Panc1 (cell line): ENCODE measurements around the gene TEKT3. TPM values are rescaled to one million over a fixed set of nuclear protein-coding genes. Genes with fewer than 3 reads are reported as not detected.

ENCODE experiments used
- ATAC-seq: fragments of 200-7000 bp; cut with Tn5 transposase; 2 replicates; pipeline ENCODE4 v1.9.1; 2020; ENCODE audit warnings: mild to moderate bottlenecking, moderate library complexity
- BruUV-seq: library from RNA; stranded (reverse); fragments of 400-500 nt; replicated peaks from 2 replicates; lab custom pipeline; 2021; lab: Mats Ljungman, UMichigan
- CTCF ChIA-PET: fragments of 300-600 bp; sonication (Branson Sonifier 250); formaldehyde crosslinking; loops from one replicate; lab custom pipeline; 2022; ENCODE audit warnings: antibody characterized with exemption; lab: Charles Lee
- POLR2A ChIA-PET: fragments of 300-600 bp; sonication (Branson Sonifier 250); formaldehyde crosslinking; loops from one replicate; lab custom pipeline; 2022; ENCODE audit warnings: antibody characterized with exemption; lab: Charles Lee
- DNase-seq: peaks from one replicate; pipeline ENCODE4 v3.0.0-alpha.2; 2010; ENCODE audit warnings: low read depth, low spot score
- H3K27ac ChIP-seq: 2 replicates; pipeline ENCODE4 v1.5.1; 2011; ENCODE audit warnings: mild to moderate bottlenecking, low read length, inconsistent platforms
- H3K27me3 ChIP-seq: fragments of 200-500 bp; sonication (Bioruptor generic); 2 replicates; pipeline ENCODE4 v1.6.0; 2014; ENCODE audit warnings: low read length, inconsistent platforms; ENCODE audit not compliant: control insufficient read depth, insufficient read depth
- H3K36me3 ChIP-seq: fragments of 200-500 bp; sonication (Bioruptor generic); 2 replicates; pipeline ENCODE4 v1.5.1; 2014; ENCODE audit warnings: inconsistent platforms, mild to moderate bottlenecking, low read length, moderate library complexity; ENCODE audit not compliant: control insufficient read depth, insufficient read depth
- H3K4me1 ChIP-seq: 2 replicates; pipeline ENCODE4 v1.5.1; 2011; ENCODE audit warnings: inconsistent platforms, mild to moderate bottlenecking, low read length, moderate library complexity; ENCODE audit not compliant: control insufficient read depth, insufficient read depth
- H3K4me3 ChIP-seq, 2 experiments: 2 replicates each; pipeline ENCODE4 v1.5.1; 2011 to 2012; ENCODE audit warnings: low read depth in 2 of 2, low read length in 2 of 2, mild to moderate bottlenecking in 2 of 2, inconsistent platforms in 1 of 2, moderate library complexity in 1 of 2
- H3K9me3 ChIP-seq: fragments of 200-500 bp; sonication (Bioruptor generic); 2 replicates; pipeline ENCODE4 v1.5.1; 2014; ENCODE audit warnings: low read depth, mild to moderate bottlenecking, inconsistent platforms, low read length, moderate library complexity; ENCODE audit not compliant: control insufficient read depth, insufficient read depth
- POLR2AphosphoS5 ChIP-seq: IDR thresholded peaks from 2 replicates; pipeline ENCODE4 v1.6.1; 2012; ENCODE audit warnings: mild to moderate bottlenecking, low read depth, low read length, moderate library complexity
- SIN3A ChIP-seq: IDR thresholded peaks from 2 replicates; pipeline ENCODE4 v1.6.1; 2012; ENCODE audit warnings: low read depth, mild to moderate bottlenecking, low read length, moderate library complexity, borderline replicate concordance; ENCODE audit not compliant: insufficient read depth
- TCF7L2 ChIP-seq: IDR thresholded peaks from 2 replicates; pipeline ENCODE4 v1.6.1; 2011; ENCODE audit warnings: mild to moderate bottlenecking, low read depth, low read length, inconsistent platforms
- in situ Hi-C: cut with HindIII; loops from 2 replicates; pipeline ENCODE4 v1.10.0; 2016; ENCODE audit warnings: low sequenced_read_pairs, low pct_unique_long_range_greater_than_20kb
- intact Hi-C: fragments of 100-400 bp; cut with micrococcal nuclease; formaldehyde crosslinking; loops from one replicate; pipeline ENCODE4 v1.10.0; 2022; ENCODE audit not compliant: unreplicated experiment
- total RNA-seq: library from RNA; stranded (reverse); gene quantifications from one replicate; pipeline ENCODE4 v1.2.1, GENCODE V29; 2021; ENCODE audit not compliant: unreplicated experiment
- TF ChIP-seq, protein P1 (sequence below): fragments of 450-650 bp; IDR thresholded peaks from 2 replicates; pipeline ENCODE4 v1.5.1; 2017; ENCODE audit warnings: mild to moderate bottlenecking
- TF ChIP-seq, protein P2 (sequence below), 2 experiments: IDR thresholded peaks; 2 replicates each; pipeline ENCODE4 v1.6.1; 2011 to 2012; ENCODE audit warnings: low read depth in 2 of 2, control low read depth in 1 of 2, low read length in 1 of 2, mild to moderate bottlenecking in 1 of 2, moderate library complexity in 1 of 2; ENCODE audit not compliant: insufficient read depth in 1 of 2

TEKT3 gene
- total RNA-seq, 1 experiment from 2014 or later = not detected

DNA sequence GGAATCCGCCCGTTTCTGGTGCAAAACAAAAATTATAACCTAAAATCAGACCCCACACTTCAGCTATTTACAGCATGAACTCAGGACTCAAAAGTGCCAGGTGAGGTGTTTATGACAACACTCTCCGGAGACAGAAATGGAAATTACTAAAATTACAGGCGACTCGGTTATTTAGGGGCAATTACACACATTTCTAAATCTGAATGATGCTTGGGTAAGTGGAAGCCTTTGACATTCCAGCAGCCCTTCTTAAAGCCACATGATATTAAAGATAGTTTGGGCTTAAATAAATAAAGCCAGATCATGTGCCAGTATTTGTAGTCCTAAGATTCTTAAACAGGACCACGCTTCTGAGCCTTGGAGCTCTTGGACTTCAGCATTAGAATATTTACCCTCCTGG is 39.6 kb downstream of the TEKT3 start:
- no peaks in the 10 kb centered on the region for H3K9me3 ChIP-seq
- no peak overlapping the region for H3K4me3 ChIP-seq
- no TSS peak for BruUV-seq
- intact Hi-C loops (no loop called here), in situ Hi-C loops (no loop called here)
- H3K4me1 ChIP-seq = no peaks in the 10 kb centered on the region
- no peak for TF ChIP-seq POLR2AphosphoS5
- TF ChIP-seq TCF7L2 = no peak
- TF ChIP-seq, protein P1, sequence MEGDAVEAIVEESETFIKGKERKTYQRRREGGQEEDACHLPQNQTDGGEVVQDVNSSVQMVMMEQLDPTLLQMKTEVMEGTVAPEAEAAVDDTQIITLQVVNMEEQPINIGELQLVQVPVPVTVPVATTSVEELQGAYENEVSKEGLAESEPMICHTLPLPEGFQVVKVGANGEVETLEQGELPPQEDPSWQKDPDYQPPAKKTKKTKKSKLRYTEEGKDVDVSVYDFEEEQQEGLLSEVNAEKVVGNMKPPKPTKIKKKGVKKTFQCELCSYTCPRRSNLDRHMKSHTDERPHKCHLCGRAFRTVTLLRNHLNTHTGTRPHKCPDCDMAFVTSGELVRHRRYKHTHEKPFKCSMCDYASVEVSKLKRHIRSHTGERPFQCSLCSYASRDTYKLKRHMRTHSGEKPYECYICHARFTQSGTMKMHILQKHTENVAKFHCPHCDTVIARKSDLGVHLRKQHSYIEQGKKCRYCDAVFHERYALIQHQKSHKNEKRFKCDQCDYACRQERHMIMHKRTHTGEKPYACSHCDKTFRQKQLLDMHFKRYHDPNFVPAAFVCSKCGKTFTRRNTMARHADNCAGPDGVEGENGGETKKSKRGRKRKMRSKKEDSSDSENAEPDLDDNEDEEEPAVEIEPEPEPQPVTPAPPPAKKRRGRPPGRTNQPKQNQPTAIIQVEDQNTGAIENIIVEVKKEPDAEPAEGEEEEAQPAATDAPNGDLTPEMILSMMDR = no peak
- TF ChIP-seq, protein P2, sequence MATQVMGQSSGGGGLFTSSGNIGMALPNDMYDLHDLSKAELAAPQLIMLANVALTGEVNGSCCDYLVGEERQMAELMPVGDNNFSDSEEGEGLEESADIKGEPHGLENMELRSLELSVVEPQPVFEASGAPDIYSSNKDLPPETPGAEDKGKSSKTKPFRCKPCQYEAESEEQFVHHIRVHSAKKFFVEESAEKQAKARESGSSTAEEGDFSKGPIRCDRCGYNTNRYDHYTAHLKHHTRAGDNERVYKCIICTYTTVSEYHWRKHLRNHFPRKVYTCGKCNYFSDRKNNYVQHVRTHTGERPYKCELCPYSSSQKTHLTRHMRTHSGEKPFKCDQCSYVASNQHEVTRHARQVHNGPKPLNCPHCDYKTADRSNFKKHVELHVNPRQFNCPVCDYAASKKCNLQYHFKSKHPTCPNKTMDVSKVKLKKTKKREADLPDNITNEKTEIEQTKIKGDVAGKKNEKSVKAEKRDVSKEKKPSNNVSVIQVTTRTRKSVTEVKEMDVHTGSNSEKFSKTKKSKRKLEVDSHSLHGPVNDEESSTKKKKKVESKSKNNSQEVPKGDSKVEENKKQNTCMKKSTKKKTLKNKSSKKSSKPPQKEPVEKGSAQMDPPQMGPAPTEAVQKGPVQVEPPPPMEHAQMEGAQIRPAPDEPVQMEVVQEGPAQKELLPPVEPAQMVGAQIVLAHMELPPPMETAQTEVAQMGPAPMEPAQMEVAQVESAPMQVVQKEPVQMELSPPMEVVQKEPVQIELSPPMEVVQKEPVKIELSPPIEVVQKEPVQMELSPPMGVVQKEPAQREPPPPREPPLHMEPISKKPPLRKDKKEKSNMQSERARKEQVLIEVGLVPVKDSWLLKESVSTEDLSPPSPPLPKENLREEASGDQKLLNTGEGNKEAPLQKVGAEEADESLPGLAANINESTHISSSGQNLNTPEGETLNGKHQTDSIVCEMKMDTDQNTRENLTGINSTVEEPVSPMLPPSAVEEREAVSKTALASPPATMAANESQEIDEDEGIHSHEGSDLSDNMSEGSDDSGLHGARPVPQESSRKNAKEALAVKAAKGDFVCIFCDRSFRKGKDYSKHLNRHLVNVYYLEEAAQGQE (IDR thresholded peaks at IDR 0.05; ENCODE audit: insufficient read depth in 1 of 2, low read depth in 2 of 2, low read length in 1 of 2) = no peak
- no peak for TF ChIP-seq SIN3A
- ChIA-PET CTCF (no interaction called here), POLR2A (no interaction called here)
- no peaks in the 10 kb centered on the region; the same call in 1 of the 2 replicates for H3K27me3 ChIP-seq
- H3K36me3 ChIP-seq = no peaks in the 10 kb centered on the region
- H3K27ac ChIP-seq = no peak overlapping the region
- DNase-seq (no peak), ATAC-seq (no peak)

DNA sequence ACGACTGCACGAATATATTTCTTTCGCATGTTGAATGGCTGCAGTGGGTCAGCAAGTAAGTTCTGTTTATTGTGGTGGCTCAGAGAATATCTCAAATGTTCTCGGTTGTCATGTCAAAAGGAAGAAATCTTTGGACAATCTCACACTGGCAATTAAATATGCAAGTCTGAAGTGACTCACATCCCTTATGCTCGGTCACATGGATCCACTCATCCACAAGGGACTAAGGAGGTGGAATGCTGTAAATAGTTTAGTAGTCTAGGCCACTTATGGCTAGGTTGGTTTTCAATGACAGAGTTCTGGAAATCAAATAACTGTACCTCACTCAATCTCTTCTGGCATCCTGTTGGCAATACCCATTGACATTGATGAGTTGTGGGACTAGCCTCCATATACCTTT is 43.2 kb downstream of the TEKT3 start:
- intact Hi-C loops (no loop called here), in situ Hi-C loops (no loop called here)
- Histone ChIP-seq H3K4me1 (no peaks in the 10 kb centered on the region), H3K27ac (no peak overlapping the region), H3K4me3 (no peak overlapping the region), H3K36me3 (no peaks in the 10 kb centered on the region), H3K9me3 (no peaks in the 10 kb centered on the region), H3K27me3 (no peaks in the 10 kb centered on the region; the same call in 1 of the 2 replicates)
- ChIA-PET CTCF (no interaction called here), POLR2A (no interaction called here)
- no peak for DNase-seq
- no TSS peak for BruUV-seq
- TF ChIP-seq SIN3A (no peak), POLR2AphosphoS5 (no peak), TCF7L2 (no peak)
- TF ChIP-seq, protein P2 (IDR thresholded peaks at IDR 0.05; ENCODE audit: insufficient read depth in 1 of 2, low read depth in 2 of 2, low read length in 1 of 2) = no peak
- TF ChIP-seq, protein P1 = no peak
- ATAC-seq = no peak
